Muscle layer of duodenum (tissue), 2 donors: ENCODE data around the gene FMNL3.

Experiments
- H3K27ac ChIP-seq: one replicate; pipeline ENCODE4 v1.7.0; 2013; ENCODE audit warnings: mild to moderate bottlenecking, low read length
- H3K27me3 ChIP-seq: one replicate; pipeline ENCODE4 v1.7.0; 2013; ENCODE audit warnings: low read depth, mild to moderate bottlenecking, control low read depth, low read length
- H3K36me3 ChIP-seq, 2 donors: one replicate each; pipeline ENCODE4 v1.7.0; 2013; ENCODE audit warnings: low read length in 2 of 2, control low read depth in 1 of 2, mild to moderate bottlenecking in 1 of 2; ENCODE audit not compliant: insufficient read depth in 2 of 2, control insufficient read depth in 1 of 2
- H3K4me1 ChIP-seq, 2 donors: one replicate each; pipeline ENCODE4 v1.7.0; 2013; ENCODE audit warnings: low read length in 2 of 2, mild to moderate bottlenecking in 2 of 2, control low read depth in 1 of 2, moderate library complexity in 1 of 2; ENCODE audit not compliant: insufficient read depth in 2 of 2, control insufficient read depth in 1 of 2
- H3K4me3 ChIP-seq, 2 donors: one replicate each; pipeline ENCODE4 v1.7.0; 2013; ENCODE audit warnings: low read length in 2 of 2, low read depth in 1 of 2, mild to moderate bottlenecking in 1 of 2
- H3K9me3 ChIP-seq, 2 donors: one replicate each; pipeline ENCODE4 v1.7.0; 2013; ENCODE audit warnings: low read length in 2 of 2, control low read depth in 1 of 2, mild to moderate bottlenecking in 1 of 2; ENCODE audit not compliant: control insufficient read depth in 1 of 2
- donor health status: healthy.

The FMNL3 gene

GRCh38 chr12:49646871-49647654, 60.1 kb downstream of the FMNL3 start:
- H3K4me1 ChIP-seq, result peaks cover 3 to 11% of the 10 kb centered on the region in 2 donors
- H3K9me3 ChIP-seq, result no peaks in the 10 kb centered on the region
- peaks cover 37 to 82% of the 10 kb centered on the region in 2 donors for H3K36me3 ChIP-seq
- H3K27me3 ChIP-seq, result no peaks in the 10 kb centered on the region
- no peak overlapping the region for H3K4me3 ChIP-seq
- no peak overlapping the region for H3K27ac ChIP-seq

- Histone ChIP-seq H3K4me3 (no peak overlapping the region), H3K27ac (no peak overlapping the region), H3K9me3 (no peaks in the 10 kb centered on the region), H3K36me3 (peaks cover 38 to 82% of the 10 kb centered on the region in 2 donors), H3K4me1 (peaks cover 3 to 11% of the 10 kb centered on the region in 2 donors), H3K27me3 (no peaks in the 10 kb centered on the region)
Observed at GRCh38 chr12:49646331-49646830, 60.8 kb downstream of the FMNL3 start.

DNA sequence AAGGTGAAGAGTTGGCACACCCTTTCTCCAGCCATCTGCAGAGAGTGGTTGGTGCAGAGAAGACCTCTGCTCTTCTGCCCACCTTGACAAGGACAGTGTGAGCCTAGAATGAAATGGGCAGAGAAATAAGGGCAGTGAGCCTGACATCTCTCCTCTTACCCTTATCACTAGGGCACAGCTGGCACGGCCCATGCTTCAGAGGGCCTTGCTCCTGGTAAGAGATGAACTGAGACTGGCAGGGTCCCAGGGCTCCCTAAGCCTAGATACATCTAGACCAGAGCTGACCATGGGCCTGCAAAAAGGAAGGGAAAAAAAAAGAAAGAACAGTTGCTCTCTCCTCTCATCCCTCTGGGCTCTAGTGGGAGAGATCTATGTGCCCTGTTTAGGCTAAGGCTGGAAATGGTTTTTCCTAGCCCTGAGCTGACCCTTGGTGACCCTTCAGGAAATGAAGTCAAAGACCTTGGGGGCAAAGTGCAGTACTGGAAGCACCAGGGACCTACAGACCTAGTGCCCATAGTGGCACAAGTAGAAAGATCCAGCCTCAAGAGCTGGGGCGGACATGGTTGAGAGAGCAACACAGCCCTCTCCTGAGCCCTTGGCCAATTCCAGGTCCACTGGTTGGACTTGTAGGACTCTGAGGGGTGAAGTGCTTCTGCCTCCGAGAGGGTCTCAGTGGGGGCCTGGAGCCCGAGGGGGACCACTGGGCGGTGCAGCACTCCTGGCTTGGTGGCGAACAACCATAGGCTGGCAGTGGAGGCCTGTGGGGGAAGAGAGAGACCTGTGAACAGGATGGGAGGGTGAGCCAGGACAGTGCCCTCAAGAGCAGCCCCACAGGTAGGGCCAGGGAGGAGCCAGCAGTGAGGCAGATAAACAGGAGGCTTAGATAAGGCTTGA, 61.8 kb downstream of the FMNL3 start:
- Histone ChIP-seq H3K9me3 (no peaks in the 10 kb centered on the region), H3K36me3 (peaks cover 33 to 83% of the 10 kb centered on the region in 2 donors), H3K27ac (no peak overlapping the region), H3K27me3 (no peaks in the 10 kb centered on the region), H3K4me1 (peaks cover 3 to 11% of the 10 kb centered on the region in 2 donors), H3K4me3 (no peak overlapping the region)

- Histone ChIP-seq H3K27me3 (no peaks in the 10 kb centered on the region), H3K9me3 (no peaks in the 10 kb centered on the region), H3K36me3 (peaks cover 27 to 79% of the 10 kb centered on the region in 2 donors), H3K4me3 (no peak overlapping the region), H3K27ac (no peak overlapping the region), H3K4me1 (peaks cover 3 to 11% of the 10 kb centered on the region in 2 donors)
Observed at GRCh38 chr12:49644620-49644994, 62.6 kb downstream of the FMNL3 start.

GRCh38 chr12:49643961-49644619, 63.1 kb downstream of the FMNL3 start:
- H3K4me3 ChIP-seq, result no peak overlapping the region
- H3K36me3 ChIP-seq, result peaks cover 24 to 73% of the 10 kb centered on the region in 2 donors
- no peaks in the 10 kb centered on the region for H3K9me3 ChIP-seq
- H3K4me1 ChIP-seq, result peaks cover 3 to 11% of the 10 kb centered on the region in 2 donors
- no peak overlapping the region for H3K27ac ChIP-seq
- no peaks in the 10 kb centered on the region for H3K27me3 ChIP-seq

DNA sequence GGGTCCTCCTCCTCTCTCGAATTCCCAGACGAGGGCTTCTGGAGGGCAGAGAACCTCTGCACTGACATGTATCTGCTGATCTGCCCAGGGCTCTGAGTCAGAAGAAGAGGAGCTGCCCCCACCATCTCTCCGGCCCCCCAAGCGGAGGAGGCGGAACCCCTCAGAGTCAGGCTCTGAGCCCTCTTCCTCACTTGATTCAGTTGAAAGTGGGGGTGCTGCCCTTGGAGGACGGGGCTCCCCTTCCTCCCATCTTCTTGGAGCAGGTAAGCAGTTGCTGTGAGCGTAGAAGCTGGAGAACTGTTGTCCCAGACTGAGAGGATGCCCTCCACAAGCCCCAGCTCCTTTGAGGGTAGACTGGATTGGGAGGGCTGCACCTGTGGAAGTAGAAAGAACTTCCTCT, 64.1 kb downstream of the FMNL3 start:
- no peaks in the 10 kb centered on the region for H3K27me3 ChIP-seq
- H3K4me1 ChIP-seq, result peaks cover 3 to 11% of the 10 kb centered on the region in 2 donors
- H3K36me3 ChIP-seq, result peaks cover 24 to 68% of the 10 kb centered on the region in 2 donors
- H3K4me3 ChIP-seq, result no peak overlapping the region
- no peak overlapping the region for H3K27ac ChIP-seq
- H3K9me3 ChIP-seq, result no peaks in the 10 kb centered on the region

DNA sequence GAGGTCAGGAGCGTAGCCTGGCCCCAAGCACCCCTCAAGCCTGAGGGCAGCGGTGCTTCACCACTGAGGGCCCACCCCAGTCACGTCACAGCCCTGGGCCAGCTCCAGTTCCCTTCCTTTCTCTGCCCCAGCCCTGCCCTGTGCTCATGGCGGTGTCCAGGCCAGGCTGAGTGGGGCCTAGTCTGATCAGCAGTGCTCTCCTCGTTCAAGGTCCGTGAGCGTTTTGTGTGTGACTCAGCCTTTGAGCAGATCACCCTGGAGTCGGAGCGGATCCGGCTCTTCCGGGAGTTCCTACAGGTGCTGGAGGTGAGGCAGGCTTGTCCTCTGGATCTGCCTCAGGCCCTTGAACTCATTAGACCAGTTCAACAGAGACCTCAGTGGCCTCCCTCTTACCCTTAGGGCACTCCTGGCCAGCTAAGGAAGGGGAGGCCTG, 64.8 kb downstream of the FMNL3 start:
- H3K27me3 ChIP-seq, result no peaks in the 10 kb centered on the region
- no peak overlapping the region for H3K4me3 ChIP-seq
- H3K4me1 ChIP-seq, result peaks cover 3 to 14% of the 10 kb centered on the region in 2 donors
- peaks cover 27 to 63% of the 10 kb centered on the region in 2 donors for H3K36me3 ChIP-seq
- no peaks in the 10 kb centered on the region for H3K9me3 ChIP-seq
- H3K27ac ChIP-seq, result no peak overlapping the region

DNA sequence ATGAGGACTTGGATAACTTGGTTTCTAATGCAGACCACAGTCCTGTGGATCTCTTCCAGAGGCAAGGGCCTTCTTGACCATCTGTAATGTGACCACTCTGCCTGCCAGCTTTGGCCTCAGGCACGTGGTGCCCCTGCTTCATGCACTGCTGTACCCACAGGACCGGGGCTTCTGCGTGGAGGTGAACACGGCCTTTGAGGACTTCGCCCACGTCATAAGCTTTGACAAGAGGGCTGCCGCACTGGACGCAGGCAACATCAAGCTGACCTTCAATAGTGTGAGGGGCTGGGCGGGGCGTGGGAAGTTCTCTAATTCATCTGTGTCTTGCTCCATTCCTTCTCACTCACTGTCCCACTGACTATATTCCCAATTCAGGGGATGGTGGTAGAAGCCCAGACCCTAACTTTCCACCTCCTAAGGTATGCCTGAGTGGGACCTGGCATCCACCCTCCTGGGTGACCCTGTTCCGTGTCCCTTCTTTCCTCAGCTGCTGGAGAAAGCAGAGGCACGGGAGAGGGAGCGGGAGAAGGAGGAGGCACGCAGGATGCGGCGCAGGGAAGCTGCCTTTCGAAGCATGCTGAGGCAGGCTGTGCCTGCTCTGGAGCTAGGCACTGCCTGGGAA, 65.3 kb downstream of the FMNL3 start:
- Histone ChIP-seq H3K36me3 (peaks cover 26 to 59% of the 10 kb centered on the region in 2 donors), H3K27ac (no peak overlapping the region), H3K27me3 (no peaks in the 10 kb centered on the region), H3K4me1 (peaks cover 5 to 15% of the 10 kb centered on the region in 2 donors), H3K9me3 (no peaks in the 10 kb centered on the region), H3K4me3 (no peak overlapping the region)

- Histone ChIP-seq H3K4me3 (no peak overlapping the region), H3K27ac (no peak overlapping the region), H3K9me3 (no peaks in the 10 kb centered on the region), H3K36me3 (peaks cover 8 to 32% of the 10 kb centered on the region in 2 donors), H3K4me1 (peaks cover 4 to 16% of the 10 kb centered on the region in 2 donors), H3K27me3 (no peaks in the 10 kb centered on the region)
Observed at GRCh38 chr12:49636979-49637755, 70.0 kb downstream of the FMNL3 start.

DNA sequence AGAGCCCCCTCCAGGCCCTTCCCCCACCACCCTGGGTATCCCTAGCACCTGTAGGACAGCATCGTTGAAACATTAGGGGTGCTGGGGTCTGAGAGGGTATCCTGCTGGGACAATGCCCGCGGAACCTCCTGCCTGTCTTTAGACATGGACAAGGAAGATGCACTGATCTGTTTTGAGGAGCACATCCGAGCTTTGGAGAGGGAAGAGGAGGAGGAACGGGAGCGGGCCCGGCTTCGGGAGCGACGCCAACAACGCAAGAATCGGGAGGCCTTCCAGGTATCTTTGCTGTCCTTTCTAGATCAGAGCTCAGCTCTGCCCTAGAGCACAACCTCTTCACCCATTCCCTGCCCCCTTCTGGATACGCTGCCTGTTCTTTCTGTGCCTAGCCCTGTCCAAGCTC, 70.6 kb downstream of the FMNL3 start:
- no peaks in the 10 kb centered on the region for H3K27me3 ChIP-seq
- H3K27ac ChIP-seq, result no peak overlapping the region
- H3K36me3 ChIP-seq, result peaks cover 8 to 26% of the 10 kb centered on the region in 2 donors
- H3K9me3 ChIP-seq, result no peaks in the 10 kb centered on the region
- H3K4me1 ChIP-seq, result peaks cover 4 to 16% of the 10 kb centered on the region in 2 donors
- H3K4me3 ChIP-seq, result no peak overlapping the region
